GM19240 (cell line): ENCODE results near the gene STARD7.
"Not testable (repeated sequence)": the region's sequence is repeated elsewhere in the genome, so short reads cannot be mapped to it uniquely, and the experiment has no call there.

ENCODE experiments used
- DNase-seq: peaks from one replicate; pipeline ENCODE4 v3.0.0; 2011; ENCODE audit warnings: low spot score; ENCODE audit not compliant: insufficient read length

The STARD7 gene

GRCh38 chr2:96150007-96150640 is 58.5 kb downstream of the STARD7 start:
- DNase-seq: no peak

DNA sequence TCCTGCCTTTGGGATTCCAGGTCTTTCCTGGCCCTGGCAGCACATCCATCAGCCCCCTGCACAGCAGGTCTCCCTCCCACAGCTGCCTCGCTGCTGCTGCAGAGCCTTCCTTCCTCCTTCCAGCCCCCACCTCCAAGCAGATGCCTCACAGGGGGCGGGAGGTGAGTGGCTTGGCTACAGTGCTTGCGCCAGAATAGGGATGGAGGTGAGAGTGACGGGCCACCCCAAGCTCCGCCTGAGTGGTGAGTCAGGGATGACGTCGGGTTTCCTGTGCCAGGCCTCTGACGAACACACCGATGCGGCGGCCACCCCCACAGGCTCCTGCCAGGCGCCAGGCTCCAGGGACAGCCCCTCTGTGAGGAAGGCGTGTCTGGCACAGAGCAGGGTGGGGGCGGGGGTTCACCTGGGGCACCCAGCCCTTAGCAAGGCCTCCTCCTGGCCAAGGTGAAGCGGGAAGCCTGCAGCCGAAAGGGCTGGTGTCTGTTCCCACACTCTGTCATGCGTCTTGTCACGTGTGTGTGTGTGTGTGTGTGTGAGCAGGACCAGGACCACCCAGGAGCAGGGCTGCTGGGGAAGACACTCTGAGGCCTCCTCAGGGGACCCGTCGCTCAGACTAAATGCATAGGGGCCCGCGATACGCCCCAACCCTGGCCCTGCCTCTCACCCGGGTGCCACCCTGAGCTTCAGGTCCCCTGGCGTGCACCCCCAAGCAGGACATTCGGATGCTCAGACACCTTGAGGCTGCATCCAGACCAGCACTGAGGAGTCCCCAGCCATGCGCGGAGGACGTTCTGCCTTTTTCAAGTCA is 60.0 kb downstream of the STARD7 start:
- no peak for DNase-seq

DNA sequence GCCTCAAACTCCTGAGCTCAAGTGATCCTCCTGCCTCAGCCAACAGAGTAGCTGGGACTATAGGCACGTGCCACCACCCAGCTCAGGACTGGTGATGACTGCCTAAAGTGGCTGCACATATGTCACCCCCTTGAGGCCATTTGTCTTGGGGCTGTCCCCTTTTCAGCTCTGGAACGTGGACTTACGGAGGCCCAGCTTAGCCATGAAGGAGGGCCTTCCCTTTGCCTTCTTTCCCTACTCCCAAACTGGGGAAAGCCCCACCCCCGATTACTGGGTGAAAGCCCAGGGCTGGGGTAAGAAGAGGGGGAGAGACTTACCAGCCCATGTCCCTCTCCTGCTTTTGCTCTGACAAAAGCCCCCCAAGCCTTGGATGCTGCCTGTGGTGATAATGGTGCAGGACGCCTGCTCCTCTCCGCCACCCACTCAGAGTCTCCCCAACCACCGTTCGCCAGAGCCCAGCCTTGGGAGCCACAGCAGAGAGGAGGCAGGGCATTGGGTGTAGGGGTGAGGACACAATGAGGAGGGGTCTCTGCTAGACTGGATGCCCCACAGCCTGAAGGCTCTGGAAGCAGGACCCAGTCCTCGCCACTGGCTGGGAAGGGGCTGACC is 60.9 kb downstream of the STARD7 start:
- no peak for DNase-seq

DNA sequence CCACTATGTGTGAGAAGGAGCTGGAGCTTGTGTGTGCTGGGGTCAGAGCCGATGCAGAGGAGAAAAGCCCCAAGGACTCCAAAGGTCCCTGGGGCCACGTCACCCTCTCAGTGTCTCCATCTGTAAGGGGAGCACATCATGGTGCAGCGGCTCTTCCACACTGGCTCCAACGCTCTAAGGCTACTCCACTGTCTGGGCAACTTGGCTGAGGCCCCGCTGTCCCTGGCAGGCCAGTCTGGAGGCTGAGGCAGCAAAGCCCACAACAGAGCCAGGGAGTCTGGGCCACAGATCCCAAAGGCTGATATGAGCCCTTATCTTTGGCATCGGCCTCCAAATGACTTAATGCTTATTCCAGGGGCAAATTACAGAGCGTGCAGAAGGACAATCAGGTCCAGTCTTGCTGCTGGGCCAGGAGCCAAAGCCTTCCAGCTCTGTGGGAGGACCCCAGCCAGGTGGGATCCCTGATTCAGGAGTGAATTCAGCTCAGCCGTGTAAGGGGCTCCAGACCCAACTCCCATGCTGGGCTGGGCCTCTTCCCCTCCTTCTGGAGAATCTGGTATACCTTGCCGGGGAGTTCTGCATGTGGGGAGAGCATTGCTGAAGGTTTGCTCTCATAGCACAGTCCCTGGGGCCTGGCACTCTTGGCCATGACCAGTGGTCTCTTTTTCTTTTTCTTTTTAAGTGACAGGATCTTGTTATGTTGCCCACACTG is 61.6 kb downstream of the STARD7 start:
- no peak for DNase-seq

DNA sequence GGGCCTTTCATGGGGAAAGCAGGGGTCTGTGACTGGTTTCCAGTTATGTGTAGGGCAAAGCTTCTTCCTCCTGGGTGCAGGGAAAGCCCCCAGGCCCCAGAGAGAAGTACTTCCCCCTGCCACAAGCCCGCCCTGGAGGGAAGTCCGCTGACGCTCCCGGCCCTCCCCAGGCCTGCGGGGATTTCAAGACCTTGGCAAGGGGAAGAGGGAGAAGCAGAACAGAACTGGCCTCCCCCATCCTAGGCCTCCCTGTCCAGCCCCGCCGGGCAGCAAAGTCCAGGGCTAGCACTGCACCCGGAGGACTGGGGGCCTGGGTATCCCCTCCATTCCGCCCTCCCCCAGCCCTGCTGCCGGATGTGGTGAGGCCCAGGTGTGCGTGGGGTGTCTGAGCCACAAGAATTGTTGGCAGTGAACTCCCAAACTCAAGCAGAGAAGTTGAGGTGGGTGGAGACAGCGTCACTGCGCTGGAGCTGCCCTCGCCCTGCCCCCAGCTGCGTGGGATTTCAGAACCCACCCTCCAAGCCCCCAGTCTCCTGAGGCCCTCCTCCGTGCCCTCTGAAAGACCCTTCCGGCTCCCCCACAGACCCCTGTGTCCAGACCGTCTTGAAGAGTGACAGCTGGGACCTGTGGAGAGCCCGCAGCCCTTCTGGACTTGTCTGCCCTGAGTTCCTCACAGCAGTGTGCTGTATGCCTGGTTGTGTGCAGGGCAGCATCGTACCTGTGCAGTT is 62.3 kb downstream of the STARD7 start:
- DNase-seq: peak; percentile 86

DNA sequence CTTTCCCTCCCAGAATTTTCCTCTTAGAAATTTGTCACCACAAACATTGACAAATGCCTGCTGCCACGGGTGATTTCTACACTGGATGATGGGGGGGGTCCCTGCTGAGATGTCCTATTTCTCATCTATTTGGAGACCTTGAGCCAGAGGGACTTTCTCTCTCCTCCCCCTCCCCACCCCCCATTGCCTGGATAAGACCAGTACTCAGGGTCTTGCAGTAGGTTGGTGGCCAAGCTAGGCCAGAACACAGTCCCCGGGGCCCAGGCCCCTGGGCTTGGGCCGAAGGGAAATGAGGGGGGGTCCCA is 62.8 kb downstream of the STARD7 start:
- DNase-seq: no peak

DNA sequence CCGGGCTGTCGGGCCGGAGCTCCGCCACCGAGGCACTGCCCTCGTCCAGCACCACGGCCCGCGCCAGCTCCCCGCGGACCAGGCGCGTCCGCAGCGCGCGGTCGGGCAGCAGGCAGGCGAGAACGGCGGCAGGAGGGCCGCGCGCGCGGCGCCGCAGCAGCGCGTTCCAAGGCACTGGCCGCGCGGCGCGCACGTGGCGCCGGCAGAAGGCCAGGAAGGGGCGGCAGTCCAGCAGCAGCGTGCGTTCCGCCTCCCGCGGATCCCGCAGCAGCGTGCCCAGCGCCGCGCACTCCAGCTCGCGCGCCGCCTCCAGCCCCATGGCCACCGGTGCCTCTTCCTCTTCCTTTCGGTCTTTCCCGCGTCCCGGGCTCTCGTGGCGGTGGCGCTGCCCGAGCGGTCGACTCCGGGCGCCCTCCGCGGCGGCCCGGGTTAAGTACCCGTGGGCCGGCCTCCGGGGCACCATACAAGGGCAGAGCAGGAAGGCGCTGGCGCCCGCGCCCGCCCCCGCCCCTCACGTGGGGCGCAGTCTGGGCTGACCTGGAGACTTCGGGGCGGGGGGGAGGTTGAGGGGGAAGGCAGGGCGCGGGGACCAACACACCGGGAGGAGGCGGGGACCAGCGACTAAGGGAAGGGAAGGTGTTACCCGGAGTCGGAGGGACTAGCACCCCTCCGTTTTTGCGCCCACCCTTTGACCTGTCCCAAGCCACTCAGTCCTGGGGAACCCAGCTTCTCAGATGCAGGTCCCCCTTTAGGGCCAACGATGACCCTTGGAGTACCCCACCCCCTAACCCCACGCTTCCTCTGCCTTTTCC is 63.4 kb downstream of the STARD7 start, which contains the start of gene DUSP2:
Gene DUSP2, minus strand, starts transcription at position 405 of the 812 bp plus-strand sequence. Its CDS starts 86 bp downstream, at position 319.
- peak; percentile 93 for DNase-seq

DNA sequence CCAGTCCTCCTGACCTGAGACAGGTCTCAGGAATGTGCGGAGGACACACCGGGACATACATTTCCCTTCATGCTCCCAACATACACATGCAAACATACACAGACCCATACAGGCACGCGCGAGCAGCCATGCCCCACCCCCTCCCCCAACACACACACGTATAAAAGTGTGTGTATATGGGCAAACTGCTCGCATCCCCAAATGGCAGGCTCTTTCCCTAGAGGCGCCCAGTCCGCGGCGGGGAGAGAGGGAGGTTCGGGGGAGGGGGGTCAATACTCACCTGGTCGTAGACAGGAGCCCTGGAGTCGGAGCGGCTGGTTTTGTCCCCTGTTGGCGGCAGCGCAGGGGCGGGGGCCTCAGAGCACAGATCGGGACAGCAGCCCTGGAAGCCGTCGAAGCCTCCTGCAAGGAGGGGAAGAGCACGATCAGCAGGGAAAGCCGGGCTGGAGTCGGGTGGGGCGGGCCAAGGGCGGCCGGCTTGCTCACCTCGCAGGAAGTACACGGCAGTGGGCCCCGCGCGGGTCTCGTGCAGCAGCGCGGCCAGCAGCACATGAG is 64.1 kb downstream of the STARD7 start:
- no peak for DNase-seq

- DNase-seq: no peak
These were observed 64.7 kb downstream of the STARD7 start for GRCh38 chr2:96143848-96144480.

GRCh38 chr2:96143231-96143847 is 65.3 kb downstream of the STARD7 start:
- DNase-seq: no peak

GRCh38 chr2:96142217-96143113 is 66.2 kb downstream of the STARD7 start:
- no peak for DNase-seq

DNA sequence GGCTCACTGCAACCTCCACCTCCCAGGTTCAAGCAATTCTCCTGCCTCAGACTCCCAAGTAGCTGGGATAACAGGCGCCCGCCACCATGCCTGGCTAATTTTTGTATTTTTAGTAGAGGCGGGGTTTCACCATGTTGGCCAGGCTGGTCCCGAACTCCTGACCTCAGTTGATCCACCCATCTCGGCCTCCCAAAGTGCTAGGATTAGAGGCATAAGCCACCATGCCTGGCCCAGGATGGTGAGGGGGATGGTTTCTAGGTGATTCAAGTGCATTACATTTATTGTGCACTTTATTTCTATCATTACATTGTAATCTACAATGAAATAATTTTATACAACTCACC is 67.0 kb downstream of the STARD7 start:
- not testable (repeated sequence) for DNase-seq

DNA sequence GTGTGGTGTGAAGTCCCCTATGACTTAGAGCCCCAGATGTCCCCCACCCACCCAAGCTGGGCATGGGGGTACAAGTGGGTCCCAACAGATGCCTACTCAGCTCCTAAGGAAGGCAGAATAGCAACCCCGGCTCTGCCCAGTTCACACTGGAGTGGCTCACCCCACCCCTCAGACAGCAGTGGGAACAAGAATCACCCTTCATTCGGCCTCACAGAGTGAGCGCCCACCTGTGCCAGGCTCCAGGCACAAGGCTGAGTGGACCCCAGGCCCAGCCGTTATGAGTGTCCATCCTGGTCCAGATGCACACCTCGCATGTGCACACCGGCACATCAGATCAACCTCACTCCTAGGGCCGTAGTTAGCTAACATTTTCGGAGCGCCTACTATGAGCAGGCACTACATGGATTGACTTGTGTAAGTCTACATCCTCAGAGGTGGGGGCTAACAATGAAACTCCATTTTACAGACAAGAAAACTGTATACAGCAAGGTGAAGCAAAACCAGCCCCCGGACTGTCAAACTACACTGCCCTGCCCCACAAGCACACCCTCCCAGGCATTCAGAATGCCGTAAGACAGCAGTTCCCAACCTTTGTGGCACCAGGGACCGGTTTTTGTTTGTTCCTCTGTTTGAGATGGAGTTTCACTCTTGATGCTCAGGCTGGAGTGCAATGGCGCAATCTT is 67.5 kb downstream of the STARD7 start:
- no peak for DNase-seq

GRCh38 chr2:96139181-96139758 is 69.4 kb downstream of the STARD7 start:
- DNase-seq: no peak

DNA sequence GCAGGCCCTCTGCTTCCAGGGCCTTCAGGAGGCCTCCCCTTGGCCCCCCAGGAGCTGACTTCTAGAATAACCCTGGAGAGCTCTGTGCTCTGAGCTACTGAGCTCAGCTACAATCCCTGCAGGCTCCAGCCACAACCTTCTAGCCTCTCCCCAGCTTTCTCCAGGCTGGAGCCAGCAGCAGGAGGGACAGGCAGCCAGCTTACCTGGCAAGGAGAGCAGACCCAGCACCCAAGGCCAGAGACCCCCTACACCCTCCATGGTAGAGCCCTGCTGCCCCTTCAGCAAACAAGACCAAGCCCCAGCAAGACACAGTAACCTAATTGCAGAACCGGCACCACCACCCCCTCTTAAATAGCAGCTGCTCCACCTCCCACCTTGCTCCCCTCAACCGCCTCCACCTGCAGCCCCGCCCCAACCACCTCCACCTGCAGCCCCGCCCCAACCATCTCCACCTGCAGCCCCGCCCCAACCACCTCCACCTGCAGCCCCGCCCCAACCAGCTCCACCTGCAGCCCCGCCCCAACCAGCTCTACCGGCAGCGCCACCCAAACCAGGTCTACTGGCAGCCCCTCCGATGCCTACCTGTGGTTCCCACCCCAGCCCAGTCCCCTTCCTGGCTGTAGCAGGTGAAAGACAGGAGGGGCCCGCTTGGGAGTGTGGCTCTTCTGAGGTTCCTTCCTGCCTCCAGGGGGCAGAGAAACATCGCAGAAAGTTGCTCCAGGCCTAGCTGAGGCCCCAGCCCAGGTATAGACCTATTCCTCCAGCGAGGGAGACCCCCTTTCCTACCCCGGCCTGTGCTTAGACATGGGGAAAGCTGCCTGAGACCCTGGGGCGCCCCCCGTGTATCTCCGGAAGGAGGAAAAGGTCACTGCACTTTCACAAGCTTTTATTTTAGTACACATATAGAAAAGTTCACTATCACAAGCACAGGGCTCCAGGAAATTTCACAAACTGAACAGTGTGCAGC is 70.2 kb downstream of the STARD7 start, which contains the start of gene ASTL:
Gene ASTL, minus strand, starts transcription at position 324 of the 967 bp plus-strand sequence. Its CDS starts 66 bp downstream, at position 258.
- no peak for DNase-seq
